ENCODE measurements around the gene URB1. TPM values are rescaled to one million over a fixed set of nuclear protein-coding genes. Genes with fewer than 3 reads are reported as not detected.

The URB1 gene
- total and polyA plus RNA-seq, 8 donors, result 11.4 to 15.7 (median 14.2) TPM

DNA sequence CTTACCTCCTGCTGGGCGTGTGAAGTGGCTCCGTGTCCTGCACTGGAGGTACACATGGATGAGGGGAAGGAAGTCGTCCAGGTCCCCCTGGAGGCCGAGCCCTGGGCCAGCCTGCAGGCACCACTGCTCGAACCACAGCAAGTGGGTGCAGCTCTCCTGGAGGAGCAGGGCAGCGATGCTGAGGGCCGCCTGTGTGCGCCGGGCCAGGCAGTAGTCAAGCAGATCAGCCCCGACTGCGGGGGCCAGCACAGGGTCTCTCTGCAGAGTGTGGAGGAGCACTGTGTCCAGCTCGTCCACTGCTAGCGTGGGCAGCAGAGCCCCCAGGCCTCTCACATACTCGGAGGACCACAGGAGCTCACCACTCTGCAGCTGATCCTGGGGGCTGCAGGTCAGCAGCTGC, 45.9 kb downstream of the URB1 start:
- TF ChIP-seq, protein P1, sequence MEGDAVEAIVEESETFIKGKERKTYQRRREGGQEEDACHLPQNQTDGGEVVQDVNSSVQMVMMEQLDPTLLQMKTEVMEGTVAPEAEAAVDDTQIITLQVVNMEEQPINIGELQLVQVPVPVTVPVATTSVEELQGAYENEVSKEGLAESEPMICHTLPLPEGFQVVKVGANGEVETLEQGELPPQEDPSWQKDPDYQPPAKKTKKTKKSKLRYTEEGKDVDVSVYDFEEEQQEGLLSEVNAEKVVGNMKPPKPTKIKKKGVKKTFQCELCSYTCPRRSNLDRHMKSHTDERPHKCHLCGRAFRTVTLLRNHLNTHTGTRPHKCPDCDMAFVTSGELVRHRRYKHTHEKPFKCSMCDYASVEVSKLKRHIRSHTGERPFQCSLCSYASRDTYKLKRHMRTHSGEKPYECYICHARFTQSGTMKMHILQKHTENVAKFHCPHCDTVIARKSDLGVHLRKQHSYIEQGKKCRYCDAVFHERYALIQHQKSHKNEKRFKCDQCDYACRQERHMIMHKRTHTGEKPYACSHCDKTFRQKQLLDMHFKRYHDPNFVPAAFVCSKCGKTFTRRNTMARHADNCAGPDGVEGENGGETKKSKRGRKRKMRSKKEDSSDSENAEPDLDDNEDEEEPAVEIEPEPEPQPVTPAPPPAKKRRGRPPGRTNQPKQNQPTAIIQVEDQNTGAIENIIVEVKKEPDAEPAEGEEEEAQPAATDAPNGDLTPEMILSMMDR (IDR thresholded peaks at IDR 0.05), result no peak
- H3K4me1 ChIP-seq, result no peaks in the 10 kb centered on the region
- ATAC-seq (no peak), DNase-seq (no peak)
- H3K27ac ChIP-seq, result no peak overlapping the region
- H3K4me3 ChIP-seq, result no peak overlapping the region
- peaks cover 0 to 14% of the 10 kb centered on the region in 2 donors for H3K9me3 ChIP-seq
- no peaks in the 10 kb centered on the region for H3K27me3 ChIP-seq
- intact Hi-C loops (cut with DNase I), result no loop called here
- peaks cover 0 to 100% of the 10 kb centered on the region in 2 donors for H3K36me3 ChIP-seq

DNA sequence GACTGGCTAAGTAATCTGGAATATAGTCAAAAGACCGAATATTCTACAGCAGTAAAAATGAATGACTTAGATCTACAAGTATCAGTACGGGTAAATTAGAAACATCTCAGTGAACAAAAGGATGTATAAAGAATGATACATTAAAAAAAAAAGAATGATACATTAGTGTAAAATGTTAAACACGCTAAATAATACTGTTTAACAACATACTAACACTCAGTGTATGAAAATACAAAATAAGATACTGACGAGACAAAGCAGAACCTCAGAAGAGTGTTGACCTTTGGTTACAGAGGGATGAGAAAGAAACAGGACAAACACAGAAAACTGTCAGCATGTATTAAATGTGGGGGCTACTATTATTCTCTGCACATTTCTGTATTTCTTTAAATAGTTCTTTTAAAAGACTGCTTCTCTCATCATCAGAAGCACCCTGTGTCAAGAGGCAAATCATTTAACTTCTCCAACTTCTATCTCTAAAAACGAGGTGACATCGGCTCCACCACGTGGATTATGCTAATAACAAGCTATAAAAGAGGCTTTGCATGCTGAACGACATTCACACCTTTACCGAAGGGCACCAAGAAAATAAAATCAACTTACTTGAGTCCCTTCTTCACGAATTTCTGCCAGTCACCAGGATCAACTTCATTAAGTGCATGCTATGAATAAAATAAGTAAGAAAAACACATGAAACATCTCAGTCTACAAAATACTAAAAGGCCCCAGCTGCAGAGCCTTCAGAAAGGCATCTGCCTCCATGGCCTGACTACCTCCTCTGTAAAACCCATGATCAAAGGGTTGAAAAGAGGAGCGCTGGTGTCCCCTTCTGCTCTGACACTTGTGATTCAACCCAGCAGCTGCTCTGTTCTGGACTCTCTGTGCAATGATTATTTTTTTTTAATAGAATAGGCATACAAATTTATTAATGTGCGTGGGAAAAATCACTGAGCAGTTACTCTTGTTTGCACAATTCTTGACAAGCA, 51.7 kb downstream of the URB1 start:
- H3K4me3 ChIP-seq, result no peak overlapping the region
- peaks cover 0 to 97% of the 10 kb centered on the region in 2 donors for H3K36me3 ChIP-seq
- no peaks in the 10 kb centered on the region for H3K27me3 ChIP-seq
- DNase-seq (no peak), ATAC-seq (no peak)
- intact Hi-C loops (cut with DNase I), result no loop called here
- TF ChIP-seq, protein P1 (IDR thresholded peaks at IDR 0.05), result no peak
- no peak overlapping the region for H3K27ac ChIP-seq
- peaks cover 0 to 14% of the 10 kb centered on the region in 2 donors for H3K9me3 ChIP-seq
- no peaks in the 10 kb centered on the region for H3K4me1 ChIP-seq

GRCh38 chr21:32338209-32338921, 54.4 kb downstream of the URB1 start:
- no peak for DNase-seq
- Histone ChIP-seq H3K27me3 (no peaks in the 10 kb centered on the region), H3K4me1 (no peaks in the 10 kb centered on the region), H3K4me3 (no peak overlapping the region), H3K36me3 (peaks cover 0 to 97% of the 10 kb centered on the region in 2 donors), H3K9me3 (no peaks in the 10 kb centered on the region), H3K27ac (no peak overlapping the region)
- intact Hi-C loops (cut with DNase I), result no loop called here
- no peak for ATAC-seq
- TF ChIP-seq, protein P1 (IDR thresholded peaks at IDR 0.05), result no peak

GRCh38 chr21:32337206-32337605, 55.6 kb downstream of the URB1 start:
- intact Hi-C loops (cut with DNase I), result no loop called here
- Histone ChIP-seq H3K9me3 (no peaks in the 10 kb centered on the region), H3K36me3 (peaks cover 0 to 92% of the 10 kb centered on the region in 2 donors), H3K27ac (no peak overlapping the region), H3K4me1 (no peaks in the 10 kb centered on the region), H3K4me3 (no peak overlapping the region), H3K27me3 (no peaks in the 10 kb centered on the region)
- TF ChIP-seq, protein P1 (IDR thresholded peaks at IDR 0.05), result no peak
- ATAC-seq, result no peak
- DNase-seq, result no peak

DNA sequence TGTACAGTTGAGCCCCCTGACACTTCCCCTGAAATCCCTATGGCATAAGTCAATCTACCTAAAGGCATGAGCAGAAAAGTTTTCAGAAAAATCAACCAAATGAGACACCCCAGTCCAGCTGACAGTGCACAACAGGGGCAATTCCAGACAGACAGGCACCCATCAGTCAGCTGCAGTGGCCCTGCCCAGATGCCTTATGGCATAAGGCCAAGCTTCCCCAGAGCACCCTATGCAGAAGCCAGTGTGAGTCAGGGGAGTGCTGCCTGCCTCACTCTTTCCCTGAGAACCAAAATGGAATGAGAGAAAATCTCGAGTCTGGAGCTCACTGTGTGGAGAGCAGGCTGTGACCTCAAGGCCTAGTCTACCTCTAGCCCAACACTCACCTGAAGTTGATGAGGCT, 56.1 kb downstream of the URB1 start:
- intact Hi-C loops (cut with DNase I), result no loop called here
- Histone ChIP-seq H3K4me3 (no peak overlapping the region), H3K27me3 (no peaks in the 10 kb centered on the region), H3K36me3 (peaks cover 0 to 94% of the 10 kb centered on the region in 2 donors), H3K9me3 (no peaks in the 10 kb centered on the region), H3K27ac (no peak overlapping the region), H3K4me1 (no peaks in the 10 kb centered on the region)
- TF ChIP-seq, protein P1 (IDR thresholded peaks at IDR 0.05), result no peak
- DNase-seq (no peak), ATAC-seq (no peak)
